Measurements from ENCODE around the gene NOSIP. TPM values are rescaled to one million over a fixed set of nuclear protein-coding genes. Genes with fewer than 3 reads are reported as not detected.

NOSIP gene
- total RNA-seq, 2 donors from 2014 or later, result 30.8 to 46.8 TPM

DNA sequence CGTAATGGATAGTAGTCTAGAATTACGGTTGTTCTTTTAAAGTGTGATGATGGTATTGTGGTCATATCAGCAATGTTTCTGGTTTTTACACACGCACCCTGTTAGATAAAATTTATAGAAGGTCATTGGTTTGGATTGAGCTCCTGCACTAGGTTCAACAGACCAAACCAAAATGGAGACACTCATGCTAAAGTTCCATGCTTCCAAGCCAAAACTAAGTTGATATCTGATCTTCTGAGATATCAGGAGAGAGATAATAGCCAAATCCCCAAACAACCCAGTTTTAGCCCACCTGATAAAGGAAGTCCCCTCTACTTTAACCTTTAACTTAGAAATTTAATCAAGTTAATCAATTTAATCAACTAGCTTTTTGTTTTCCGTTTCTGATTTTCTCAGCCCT lies 1.2 kb downstream of the NOSIP start:
- peaks cover 9 to 16% of the 10 kb centered on the region in 2 donors for H3K4me1 ChIP-seq (ENCODE audit: control insufficient read depth in 1 of 2, low read depth in 2 of 2)
- no peaks in the 10 kb centered on the region for H3K27me3 ChIP-seq (replicated peaks; ENCODE audit: insufficient read depth)
- peak overlapping the region; percentile 77 for H3K4me3 ChIP-seq
- H3K27ac ChIP-seq, result no peak overlapping the region
- TF ChIP-seq CTCF (IDR thresholded peaks at IDR 0.05), result no peak
- ATAC-seq (ENCODE audit: insufficient number of reproducible peaks, low FRiP score, low read depth), result no peak
- H3K9me3 ChIP-seq, result no peaks in the 10 kb centered on the region
- peaks cover 4% of the 10 kb centered on the region for H3K36me3 ChIP-seq
- no peak for DNase-seq (ENCODE audit: low spot score)

- H3K4me3 ChIP-seq, result no peak overlapping the region
- no peak for ATAC-seq (ENCODE audit: insufficient number of reproducible peaks, low FRiP score, low read depth)
- H3K27ac ChIP-seq, result no peak overlapping the region
- peaks cover 4% of the 10 kb centered on the region for H3K36me3 ChIP-seq
- H3K27me3 ChIP-seq (replicated peaks; ENCODE audit: insufficient read depth), result no peaks in the 10 kb centered on the region
- H3K9me3 ChIP-seq, result no peaks in the 10 kb centered on the region
- peaks cover 8 to 9% of the 10 kb centered on the region in 2 donors for H3K4me1 ChIP-seq (ENCODE audit: control insufficient read depth in 1 of 2, low read depth in 2 of 2)
- no peak for DNase-seq (ENCODE audit: low spot score)
- TF ChIP-seq CTCF (IDR thresholded peaks at IDR 0.05), result no peak
Observed at GRCh38 chr19:49574206-49574755, 6.1 kb downstream of the NOSIP start.

DNA sequence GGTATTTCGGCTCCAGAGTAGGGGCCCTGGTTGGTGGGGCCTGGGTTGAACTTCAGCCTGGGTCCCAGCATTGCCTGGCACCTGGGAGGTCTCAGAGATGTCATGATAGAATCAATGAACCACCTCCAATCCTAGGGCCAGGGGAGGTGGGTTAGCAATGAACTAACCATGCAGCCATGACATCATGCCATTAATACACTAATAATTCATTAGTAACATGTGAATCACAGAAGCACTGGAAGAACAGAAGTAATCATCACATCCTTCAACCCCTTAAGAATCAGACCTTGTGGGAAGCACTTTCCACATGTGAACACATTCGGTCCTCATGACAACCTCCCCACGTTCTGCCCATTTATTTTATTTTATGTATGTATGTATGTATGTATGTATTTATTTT lies 6.9 kb downstream of the NOSIP start:
- H3K4me1 ChIP-seq (ENCODE audit: control insufficient read depth in 1 of 2, low read depth in 2 of 2), result peaks cover 6 to 8% of the 10 kb centered on the region in 2 donors
- no peak overlapping the region for H3K27ac ChIP-seq
- H3K36me3 ChIP-seq, result peaks cover 4% of the 10 kb centered on the region
- no peaks in the 10 kb centered on the region for H3K27me3 ChIP-seq (replicated peaks; ENCODE audit: insufficient read depth)
- no peaks in the 10 kb centered on the region for H3K9me3 ChIP-seq
- TF ChIP-seq CTCF (IDR thresholded peaks at IDR 0.05), result no peak
- ATAC-seq (ENCODE audit: insufficient number of reproducible peaks, low FRiP score, low read depth) (no peak), DNase-seq (ENCODE audit: low spot score) (no peak)
- H3K4me3 ChIP-seq, result no peak overlapping the region

DNA sequence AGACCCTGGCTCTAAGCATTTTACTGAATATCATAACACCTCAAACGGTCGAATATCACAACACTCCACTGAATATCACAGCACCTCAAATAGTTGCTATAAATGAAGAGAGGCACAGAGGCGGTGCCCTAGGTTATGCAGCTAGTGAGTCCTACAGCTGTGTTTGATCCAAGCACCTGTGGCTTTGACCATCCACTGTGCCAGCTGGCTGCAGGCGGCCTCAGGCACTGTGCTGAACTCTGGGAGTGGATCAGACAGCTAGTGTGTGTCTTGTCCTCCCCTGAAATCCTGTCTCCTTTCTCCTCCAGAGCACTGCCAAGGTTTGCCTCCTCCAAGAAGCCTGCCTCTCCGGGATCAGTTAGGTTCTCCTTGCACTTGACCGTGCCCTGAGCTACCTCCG lies 7.3 kb downstream of the NOSIP start:
- TF ChIP-seq CTCF (IDR thresholded peaks at IDR 0.05), result no peak
- Histone ChIP-seq H3K4me1 (ENCODE audit: control insufficient read depth in 1 of 2, low read depth in 2 of 2) (peaks cover 6 to 8% of the 10 kb centered on the region in 2 donors), H3K36me3 (peaks cover 4% of the 10 kb centered on the region), H3K4me3 (no peak overlapping the region), H3K27ac (no peak overlapping the region), H3K9me3 (no peaks in the 10 kb centered on the region), H3K27me3 (replicated peaks; ENCODE audit: insufficient read depth) (no peaks in the 10 kb centered on the region)
- DNase-seq (ENCODE audit: low spot score) (no peak), ATAC-seq (ENCODE audit: insufficient number of reproducible peaks, low FRiP score, low read depth) (no peak)

DNA sequence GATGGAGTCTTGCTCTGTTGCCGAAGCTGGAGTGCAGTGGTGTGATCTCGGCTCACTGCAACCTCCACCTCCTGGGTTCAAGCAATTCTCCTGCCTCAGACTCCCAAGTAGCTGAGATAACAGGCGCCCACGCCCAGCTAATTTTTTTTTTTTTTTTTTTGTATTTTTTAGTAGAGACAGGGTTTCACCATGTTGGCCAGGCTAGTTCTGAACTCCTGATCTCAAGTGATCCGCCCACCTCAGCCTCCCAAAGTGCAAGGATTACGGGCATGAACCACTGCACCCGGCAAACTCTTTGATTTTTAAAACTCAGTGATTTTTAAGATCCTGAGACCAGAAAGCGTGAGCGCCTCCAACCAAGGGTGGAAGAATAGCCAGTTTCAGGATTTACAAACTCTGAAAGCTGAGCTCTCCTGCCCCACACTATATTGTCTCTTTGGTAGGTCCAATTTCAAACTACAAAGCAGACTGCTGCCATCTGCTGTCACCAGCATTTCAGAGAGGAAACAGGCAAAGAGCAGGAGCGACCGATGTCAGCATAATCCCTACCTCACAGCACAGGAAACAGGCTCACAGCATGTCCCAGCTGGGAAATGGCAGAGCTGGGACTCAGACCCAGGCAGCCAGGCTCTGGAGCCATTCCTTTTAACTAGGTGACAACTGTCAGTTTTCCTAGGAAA lies 9.2 kb downstream of the NOSIP start:
- no peaks in the 10 kb centered on the region for H3K9me3 ChIP-seq
- no peaks in the 10 kb centered on the region for H3K27me3 ChIP-seq (replicated peaks; ENCODE audit: insufficient read depth)
- no peak overlapping the region for H3K4me3 ChIP-seq
- H3K4me1 ChIP-seq (ENCODE audit: control insufficient read depth in 1 of 2, low read depth in 2 of 2), result peaks cover 6 to 8% of the 10 kb centered on the region in 2 donors
- DNase-seq (ENCODE audit: low spot score), result no peak
- no peak for TF ChIP-seq CTCF (IDR thresholded peaks at IDR 0.05)
- H3K36me3 ChIP-seq, result peaks cover 4% of the 10 kb centered on the region
- no peak for ATAC-seq (ENCODE audit: insufficient number of reproducible peaks, low FRiP score, low read depth)
- no peak overlapping the region for H3K27ac ChIP-seq

Data from thoracic aorta (tissue), 2 donors.